GM08714 (cell line): ENCODE measurements around the gene ARFIP1.

Source experiments
- H3K4me3 ChIP-seq: fragments of 200-500 bp; sonication (Bioruptor generic); 2 replicates; pipeline ENCODE4 v1.5.1; 2014; ENCODE audit warnings: mild to moderate bottlenecking, low read length, inconsistent platforms
- ZNF274 ChIP-seq: IDR thresholded peaks from 2 replicates; pipeline ENCODE4 v1.6.1; 2012; ENCODE audit warnings: mild to moderate bottlenecking, low read depth, low read length

ARFIP1 gene

DNA sequence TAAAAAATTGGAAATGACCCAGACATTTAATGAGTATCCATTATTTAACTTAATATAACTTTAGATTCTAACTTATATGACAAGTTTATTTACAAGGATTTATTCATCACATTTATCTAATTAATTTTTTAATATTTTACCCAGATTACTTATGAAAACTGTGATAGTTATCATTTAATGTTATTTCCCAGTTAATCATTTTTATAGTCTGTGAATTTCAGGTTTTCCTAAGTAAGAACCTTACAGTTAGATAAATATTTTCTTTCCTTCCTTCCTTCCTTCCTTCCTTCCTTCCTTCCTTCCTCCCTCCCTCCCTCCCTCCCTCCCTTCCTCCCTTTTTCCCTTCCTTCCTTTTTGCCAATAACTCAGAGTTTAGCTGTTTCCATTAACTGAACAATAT, 141.5 kb downstream of the ARFIP1 start:
- H3K4me3 ChIP-seq = no peak overlapping the region
- TF ChIP-seq ZNF274 = no peak

DNA sequence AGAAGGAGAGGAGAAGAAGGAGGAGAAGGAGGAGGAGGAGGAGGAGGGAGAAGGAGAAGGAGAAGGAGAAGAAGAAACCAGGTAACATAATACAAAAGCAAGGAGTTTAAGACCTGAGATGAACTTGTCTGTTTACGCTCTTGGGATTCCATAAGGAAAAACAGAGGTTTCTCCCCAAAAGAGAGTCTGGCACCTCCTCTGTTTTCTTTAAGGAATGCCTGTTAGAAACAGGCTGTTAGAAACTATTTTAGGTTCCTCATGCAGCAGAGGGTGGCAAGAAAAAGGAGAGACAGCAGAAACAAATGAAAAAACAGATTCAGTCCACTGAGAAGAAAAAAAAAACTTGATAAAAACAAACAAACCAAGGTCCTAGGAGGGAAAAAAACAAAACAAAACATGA, 146.1 kb downstream of the ARFIP1 start:
- no peak overlapping the region for H3K4me3 ChIP-seq
- no peak for TF ChIP-seq ZNF274

DNA sequence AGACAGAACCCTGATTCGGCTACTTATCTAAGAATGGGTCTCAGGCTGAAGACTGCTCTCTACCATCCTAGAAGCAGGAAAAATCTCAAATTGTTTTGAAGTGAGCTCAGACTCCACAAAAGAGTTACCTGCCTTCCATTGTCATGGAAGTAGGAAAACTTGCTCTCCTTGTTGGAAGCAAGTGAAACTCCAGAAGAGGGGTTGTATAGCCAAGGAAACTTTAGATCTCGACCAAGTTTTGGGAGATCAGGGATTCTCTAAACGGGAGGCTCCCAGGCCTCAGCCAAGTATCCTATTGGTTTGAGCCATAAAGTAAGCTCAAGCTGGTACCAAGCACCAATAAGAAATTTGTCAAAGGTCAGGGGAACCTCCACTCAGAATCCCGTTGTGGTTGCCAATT, 147.2 kb downstream of the ARFIP1 start:
- TF ChIP-seq ZNF274 = no peak
- no peak overlapping the region for H3K4me3 ChIP-seq

- no peak for TF ChIP-seq ZNF274
- H3K4me3 ChIP-seq = no peak overlapping the region
These were observed 148.0 kb downstream of the ARFIP1 start for GRCh38 chr4:152927737-152928136.

DNA sequence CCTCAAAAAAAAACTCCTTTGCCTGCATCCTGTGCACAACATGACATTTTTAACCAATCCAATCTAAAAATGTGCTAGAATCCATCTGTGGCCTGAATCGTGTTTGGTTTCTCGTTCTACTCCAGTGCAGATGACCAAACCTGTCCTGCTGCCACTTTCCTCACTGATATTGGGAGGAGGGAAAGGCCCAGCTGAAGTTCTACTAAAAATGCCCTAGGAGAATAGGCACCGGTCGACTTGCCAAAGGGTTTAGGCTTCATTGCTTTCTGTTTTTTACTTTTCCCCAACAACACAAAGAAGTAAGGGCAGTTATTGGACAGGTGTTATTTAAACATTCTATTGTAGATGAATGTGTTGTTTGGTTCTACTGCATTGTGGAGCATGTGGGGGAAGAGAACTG, 148.5 kb downstream of the ARFIP1 start:
- no peak overlapping the region for H3K4me3 ChIP-seq
- TF ChIP-seq ZNF274 = no peak

GRCh38 chr4:152929888-152930287, 150.1 kb downstream of the ARFIP1 start:
- H3K4me3 ChIP-seq = no peak overlapping the region
- no peak for TF ChIP-seq ZNF274

DNA sequence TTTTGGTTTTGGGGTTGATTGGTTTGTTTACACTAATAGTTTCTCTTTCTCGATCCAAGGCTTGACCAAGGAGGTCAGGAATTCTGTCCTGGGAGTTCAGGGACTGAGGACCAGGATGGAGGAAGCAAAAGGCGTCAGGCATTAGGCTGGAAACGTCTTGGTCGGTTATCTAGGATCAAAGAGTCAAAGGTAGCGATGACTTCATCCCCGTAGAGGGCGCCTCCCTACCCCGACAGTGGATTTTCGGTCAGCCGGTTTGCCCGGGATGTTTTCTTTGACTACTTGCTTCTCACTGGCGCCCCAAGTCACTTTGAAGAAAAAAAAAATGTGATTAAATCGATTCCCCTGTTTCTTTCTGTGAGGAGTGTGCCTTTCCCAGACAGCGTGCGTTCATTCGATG, 155.4 kb downstream of the ARFIP1 start:
- TF ChIP-seq ZNF274 = no peak
- H3K4me3 ChIP-seq = no peak overlapping the region; the same call in 1 of the 2 replicates

- peak within 1 kb of the TSS; percentile 78; the same call in 1 of the 2 replicates for H3K4me3 ChIP-seq
- TF ChIP-seq ZNF274 = no peak
These were observed 156.1 kb downstream of the ARFIP1 start, which contains the start of gene FHDC1 for GRCh38 chr4:152935631-152936445. TSS of gene FHDC1 (plus strand) at chr4:152936323. CDS start at chr4:152943058, 6,735 bp downstream.

- no peak for TF ChIP-seq ZNF274
- H3K4me3 ChIP-seq = peak overlapping the region; percentile 78; the same call in 1 of the 2 replicates
These were observed 156.9 kb downstream of the ARFIP1 start for GRCh38 chr4:152936446-152937335.

GRCh38 chr4:152937336-152938236, 157.8 kb downstream of the ARFIP1 start:
- no peak for TF ChIP-seq ZNF274
- H3K4me3 ChIP-seq = peak overlapping the region; percentile 78; the same call in 1 of the 2 replicates

DNA sequence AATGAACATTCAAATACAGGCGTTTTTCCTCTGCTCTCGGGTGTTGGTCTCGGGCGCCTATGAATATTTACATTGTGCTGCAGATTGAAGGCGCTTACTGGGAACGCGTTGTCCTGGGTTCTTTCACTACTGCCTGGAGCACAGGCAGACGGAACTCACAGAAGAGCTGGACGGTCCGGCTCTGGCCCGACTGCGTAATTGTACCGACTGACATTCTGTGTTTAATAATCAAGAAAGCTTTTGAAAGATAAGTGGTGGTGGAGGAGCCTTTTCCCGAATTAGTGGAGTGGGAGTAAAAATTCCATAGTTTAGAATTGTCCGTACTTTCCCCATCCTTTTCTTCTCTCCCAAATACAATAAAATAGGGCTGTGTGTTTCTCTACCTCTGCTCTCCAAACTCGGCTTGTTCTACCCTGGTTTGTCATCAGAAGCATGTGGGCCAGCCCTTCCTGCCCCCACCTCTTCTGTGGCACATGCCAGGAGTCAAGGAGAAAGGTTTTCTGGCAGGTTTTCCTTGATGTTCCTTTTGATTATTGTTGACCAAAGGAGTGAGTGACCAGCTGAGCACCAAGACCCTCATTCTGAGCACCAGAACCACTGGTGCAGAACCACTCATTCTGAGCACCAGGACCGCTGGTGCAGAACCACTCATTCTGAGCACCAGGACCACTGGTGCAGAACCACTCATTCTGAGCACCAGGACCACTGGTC, 158.6 kb downstream of the ARFIP1 start:
- no peak for TF ChIP-seq ZNF274
- peak overlapping the region; percentile 78; the same call in 1 of the 2 replicates for H3K4me3 ChIP-seq

DNA sequence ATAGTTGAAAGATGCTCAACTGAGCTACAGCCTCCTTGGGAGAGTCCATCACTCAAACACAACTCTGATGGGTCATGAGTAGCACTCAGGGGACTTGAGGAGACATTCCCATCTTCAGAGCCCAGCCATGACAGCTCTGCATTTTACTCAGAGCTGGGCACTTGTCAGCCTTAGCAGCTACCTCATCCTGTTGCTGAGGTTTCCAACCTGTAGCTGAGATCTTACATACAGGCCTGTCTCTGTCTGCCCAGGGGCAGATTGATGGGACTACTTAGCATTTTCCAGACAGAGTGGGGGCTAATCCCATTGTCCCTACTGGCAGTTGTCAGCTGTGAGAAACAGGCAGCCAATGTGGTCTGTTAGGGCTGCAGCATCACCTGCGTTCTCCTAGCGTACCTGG, 159.9 kb downstream of the ARFIP1 start:
- H3K4me3 ChIP-seq = no peak overlapping the region
- TF ChIP-seq ZNF274 = no peak

- H3K4me3 ChIP-seq = no peak overlapping the region
- TF ChIP-seq ZNF274 = no peak
These were observed 160.7 kb downstream of the ARFIP1 start for GRCh38 chr4:152940461-152940860.
